H9 (cell line): ENCODE data around the gene TNKS1BP1. TPM values are rescaled to one million over a fixed set of nuclear protein-coding genes. Genes with fewer than 3 reads are reported as not detected.

Source experiments
- DNase-seq: peaks from one replicate; pipeline ENCODE4 v3.0.0-alpha.2; 2017
- H2AFZ ChIP-seq: one replicate; pipeline ENCODE4 v1.6.1; 2013; ENCODE audit warnings: mild to moderate bottlenecking, low read length, control low read depth, moderate library complexity
- H2AK5ac ChIP-seq: 2 replicates; pipeline ENCODE4 v1.6.1; 2013; ENCODE audit warnings: low read length, control low read depth, mixed read lengths; ENCODE audit not compliant: insufficient read length
- H2BK120ac ChIP-seq: one replicate; pipeline ENCODE4 v1.6.1; 2013; ENCODE audit warnings: low read depth, mild to moderate bottlenecking, low read length, control low read depth, inconsistent platforms; ENCODE audit not compliant: poor library complexity, severe bottlenecking
- H2BK12ac ChIP-seq: 2 replicates; pipeline ENCODE4 v1.6.1; 2013; ENCODE audit warnings: low read length, control low read depth, mixed read lengths, low read depth; ENCODE audit not compliant: insufficient read length
- H2BK15ac ChIP-seq: 2 replicates; pipeline ENCODE4 v1.6.1; 2013; ENCODE audit warnings: low read depth, low read length, control low read depth
- H2BK20ac ChIP-seq: one replicate; pipeline ENCODE4 v1.6.1; 2013; ENCODE audit warnings: low read depth, mild to moderate bottlenecking, low read length, control low read depth, inconsistent platforms; ENCODE audit not compliant: poor library complexity, severe bottlenecking
- H2BK5ac ChIP-seq: 2 replicates; pipeline ENCODE4 v1.6.1; 2013; ENCODE audit warnings: low read length, control low read depth, mixed read lengths; ENCODE audit not compliant: insufficient read length
- H3K14ac ChIP-seq: 2 replicates; pipeline ENCODE4 v1.6.1; 2013; ENCODE audit warnings: low read length, control low read depth; ENCODE audit not compliant: insufficient read depth
- H3K18ac ChIP-seq: 2 replicates; pipeline ENCODE4 v1.6.1; 2013; ENCODE audit warnings: low read depth, mild to moderate bottlenecking, mixed read lengths, low read length, control low read depth; ENCODE audit not compliant: insufficient read length
- H3K23ac ChIP-seq: 2 replicates; pipeline ENCODE4 v1.6.1; 2013; ENCODE audit warnings: low read length, control low read depth, mixed read lengths, low read depth; ENCODE audit not compliant: insufficient read length
- H3K23me2 ChIP-seq: 2 replicates; pipeline ENCODE4 v1.6.1; 2013; ENCODE audit warnings: low read depth, mild to moderate bottlenecking, mixed read lengths, low read length, control low read depth; ENCODE audit not compliant: insufficient read length, poor library complexity, severe bottlenecking
- H3K27ac ChIP-seq: 2 replicates; pipeline ENCODE4 v1.5.1; 2013; ENCODE audit warnings: low read length, control low read depth, mixed read lengths, low read depth; ENCODE audit not compliant: insufficient read length
- H3K27me3 ChIP-seq: 2 replicates; pipeline ENCODE4 v1.6.1; 2013; ENCODE audit warnings: low read length, control low read depth, inconsistent platforms; ENCODE audit not compliant: insufficient read depth
- H3K4ac ChIP-seq: 2 replicates; pipeline ENCODE4 v1.6.1; 2013; ENCODE audit warnings: low read depth, mild to moderate bottlenecking, control low read depth, inconsistent platforms, low read length, moderate library complexity
- H3K4me1 ChIP-seq: 2 replicates; pipeline ENCODE4 v1.6.1; 2013; ENCODE audit warnings: low read length, control low read depth, inconsistent platforms; ENCODE audit not compliant: insufficient read depth
- H3K4me2 ChIP-seq: 2 replicates; pipeline ENCODE4 v1.6.1; 2013; ENCODE audit warnings: low read length, control low read depth, mixed read lengths; ENCODE audit not compliant: insufficient read length, insufficient read depth
- H3K56ac ChIP-seq: 2 replicates; pipeline ENCODE4 v1.6.1; 2013; ENCODE audit warnings: low read depth, mild to moderate bottlenecking, mixed read lengths, low read length, control low read depth; ENCODE audit not compliant: insufficient read length
- H3K79me1 ChIP-seq: 2 replicates; pipeline ENCODE4 v1.6.1; 2013; ENCODE audit warnings: low read depth, mild to moderate bottlenecking, moderate library complexity, low read length, control low read depth, inconsistent platforms; ENCODE audit not compliant: insufficient read depth, poor library complexity, severe bottlenecking
- H3K79me2 ChIP-seq: 2 replicates; pipeline ENCODE4 v1.6.1; 2013; ENCODE audit warnings: low read length, control low read depth, inconsistent platforms; ENCODE audit not compliant: insufficient read depth
- H3K9ac ChIP-seq: 2 replicates; pipeline ENCODE4 v1.6.1; 2013; ENCODE audit warnings: low read length, control low read depth, mixed read lengths; ENCODE audit not compliant: insufficient read length; ENCODE audit errors: extremely low read depth
- H3K9me3 ChIP-seq: one replicate; pipeline ENCODE4 v1.6.1; 2013; ENCODE audit warnings: low read depth, low read length, inconsistent platforms; ENCODE audit not compliant: control insufficient read depth
- H3T11ph ChIP-seq: one replicate; pipeline ENCODE4 v1.6.1; 2013; ENCODE audit warnings: mild to moderate bottlenecking, low read length, control low read depth, inconsistent platforms
- H4K20me1 ChIP-seq: one replicate; pipeline ENCODE4 v1.6.1; 2013; ENCODE audit not compliant: control insufficient read depth, insufficient read length, insufficient read depth
- H4K5ac ChIP-seq: 2 replicates; pipeline ENCODE4 v1.6.1; 2013; ENCODE audit warnings: low read depth, mild to moderate bottlenecking, mixed read lengths, low read length, control low read depth; ENCODE audit not compliant: insufficient read length
- H4K8ac ChIP-seq: replicated peaks from 2 replicates; pipeline ENCODE4 v1.6.1; 2013; ENCODE audit warnings: low read length, control low read depth, mixed read lengths, low read depth; ENCODE audit not compliant: insufficient read length
- H4K91ac ChIP-seq: 2 replicates; pipeline ENCODE4 v1.6.1; 2013; ENCODE audit warnings: low read depth, mild to moderate bottlenecking, moderate library complexity, mixed read lengths, low read length, control low read depth; ENCODE audit not compliant: insufficient read length
- H3K27ac Mint-ChIP-seq, 3 experiments: 2 replicates in 2 of 3; 3 replicates in 1 of 3; pipeline ENCODE4 v1.8.0; 2020 to 2021; ENCODE audit warnings: mixed read lengths in 3 of 3, mild to moderate bottlenecking in 1 of 3, moderate library complexity in 1 of 3
- H3K27me3 Mint-ChIP-seq: 2 replicates; pipeline ENCODE4 v1.8.0; 2021; ENCODE audit warnings: low read depth, mild to moderate bottlenecking, moderate library complexity, mixed read lengths
- H3K36me3 Mint-ChIP-seq, 3 experiments: 2 replicates in 2 of 3; 3 replicates in 1 of 3; pipeline ENCODE4 v1.8.0; 2020 to 2021; ENCODE audit warnings: low read depth in 3 of 3, mixed read lengths in 3 of 3; ENCODE audit not compliant: insufficient read depth in 1 of 3
- H3K4me1 Mint-ChIP-seq, 2 experiments: 2 replicates each; pipeline ENCODE4 v1.8.0; 2020; ENCODE audit warnings: mixed read lengths in 2 of 2
- H3K4me3 Mint-ChIP-seq, 2 experiments: 2 replicates in 1 of 2; 3 replicates in 1 of 2; pipeline ENCODE4 v1.8.0; 2020 to 2021; ENCODE audit warnings: mild to moderate bottlenecking in 2 of 2, mixed read lengths in 2 of 2, moderate library complexity in 1 of 2
- H3K9me3 Mint-ChIP-seq, 2 experiments: 2 replicates in 1 of 2; 3 replicates in 1 of 2; pipeline ENCODE4 v1.8.0; 2020; ENCODE audit warnings: mild to moderate bottlenecking in 2 of 2, mixed read lengths in 2 of 2, moderate library complexity in 1 of 2
- WGBS: extraction: QIAGEN DNeasy Blood & Tissue Kit; methylation state at CpG from one replicate; pipeline ENCODE4 v1.1.7; 2013; ENCODE audit warnings: missing lambda C conversion rate, low lambda C conversion rate, mixed read lengths; ENCODE audit not compliant: insufficient read length; ENCODE audit errors: extremely low coverage; 5-methylcytosine and 5-hydroxymethylcytosine counted together
- total RNA-seq: library from RNA; stranded (reverse); gene quantifications from 2 replicates; pipeline ENCODE4 v1.2.1, GENCODE V29; 2021
- TF ChIP-seq, protein P1 (sequence below): fragments of 200-600 bp; sonication (generic); conservative IDR thresholded peaks from 3 replicates; pipeline ENCODE4 v1.8.0; 2021; ENCODE audit warnings: antibody characterized with exemption, mild to moderate bottlenecking

Gene TNKS1BP1
- total RNA-seq, 1 experiment from 2014 or later, result 130 TPM

DNA sequence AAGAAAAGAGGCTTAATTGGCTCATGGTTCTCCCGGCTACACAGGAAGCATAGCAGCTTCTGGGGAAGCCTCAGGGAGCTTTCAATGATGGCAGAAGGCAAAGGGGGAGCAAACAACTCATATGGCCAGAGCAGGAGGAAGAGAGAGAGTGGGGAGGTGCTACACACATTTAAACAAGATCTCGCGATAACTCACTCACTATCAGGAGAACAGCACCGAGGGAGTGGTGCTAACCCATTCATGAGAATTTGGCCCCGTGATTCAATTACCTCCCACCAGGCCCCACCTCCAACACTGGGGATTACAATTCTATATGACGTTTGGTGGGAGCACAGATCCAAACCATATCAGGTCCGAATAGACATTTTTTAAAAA lies 46.0 kb downstream of the TNKS1BP1 start:
- Histone ChIP-seq H2BK15ac (no peak overlapping the region), H3K79me1 (no peaks in the 10 kb centered on the region), H4K91ac (no peak overlapping the region), H2BK5ac (no peak overlapping the region), H3K23ac (no peak overlapping the region), H3K4ac (no peak overlapping the region), H4K8ac (no peak overlapping the region), H3K27me3 (no peaks in the 10 kb centered on the region), H3K79me2 (no peaks in the 10 kb centered on the region), H3K4me2 (no peak overlapping the region), H2BK120ac (no peak overlapping the region), H3K9ac (no peak overlapping the region), H3K27ac (no peak overlapping the region), H2AFZ (no peak overlapping the region), H4K20me1 (no peaks in the 10 kb centered on the region), H3K56ac (no peak overlapping the region), H2BK20ac (no peak overlapping the region), H3K18ac (no peak overlapping the region), H3K9me3 (peaks cover 3% of the 10 kb centered on the region), H4K5ac (no peak overlapping the region), H2BK12ac (no peak overlapping the region), H3K14ac (no peak overlapping the region), H3T11ph (no peak overlapping the region), H2AK5ac (no peak overlapping the region), H3K23me2 (no peaks in the 10 kb centered on the region), H3K4me1 (peaks cover 2% of the 10 kb centered on the region; the same call in 1 of the 2 replicates)
- Mint-ChIP-seq H3K9me3 (peaks cover 0 to 9% of the 10 kb centered on the region in 2 experiments; a peak in 3 of 5 replicates), H3K36me3 (no peaks in the 10 kb centered on the region; a peak in 2 of 7 replicates), H3K4me1 (peaks cover 46 to 49% of the 10 kb centered on the region in 2 experiments), H3K4me3 (no peak overlapping the region), H3K27ac (no peak overlapping the region), H3K27me3 (peaks cover 11% of the 10 kb centered on the region)
- TF ChIP-seq, protein P1, sequence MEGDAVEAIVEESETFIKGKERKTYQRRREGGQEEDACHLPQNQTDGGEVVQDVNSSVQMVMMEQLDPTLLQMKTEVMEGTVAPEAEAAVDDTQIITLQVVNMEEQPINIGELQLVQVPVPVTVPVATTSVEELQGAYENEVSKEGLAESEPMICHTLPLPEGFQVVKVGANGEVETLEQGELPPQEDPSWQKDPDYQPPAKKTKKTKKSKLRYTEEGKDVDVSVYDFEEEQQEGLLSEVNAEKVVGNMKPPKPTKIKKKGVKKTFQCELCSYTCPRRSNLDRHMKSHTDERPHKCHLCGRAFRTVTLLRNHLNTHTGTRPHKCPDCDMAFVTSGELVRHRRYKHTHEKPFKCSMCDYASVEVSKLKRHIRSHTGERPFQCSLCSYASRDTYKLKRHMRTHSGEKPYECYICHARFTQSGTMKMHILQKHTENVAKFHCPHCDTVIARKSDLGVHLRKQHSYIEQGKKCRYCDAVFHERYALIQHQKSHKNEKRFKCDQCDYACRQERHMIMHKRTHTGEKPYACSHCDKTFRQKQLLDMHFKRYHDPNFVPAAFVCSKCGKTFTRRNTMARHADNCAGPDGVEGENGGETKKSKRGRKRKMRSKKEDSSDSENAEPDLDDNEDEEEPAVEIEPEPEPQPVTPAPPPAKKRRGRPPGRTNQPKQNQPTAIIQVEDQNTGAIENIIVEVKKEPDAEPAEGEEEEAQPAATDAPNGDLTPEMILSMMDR, result no peak
- no CpG with 5 or more reads among the region's 7 CpGs for WGBS
- DNase-seq, result no peak
